Pons (tissue), 1 donor: Measurements from ENCODE around the gene ZNF140.

ENCODE experiments used
- DNase-seq: peaks from one replicate; pipeline ENCODE4 v3.0.0-alpha.2; 2016; ENCODE audit warnings: low spot score

The ZNF140 gene

GRCh38 chr12:133130038-133130807, 49.5 kb downstream of the ZNF140 start, which contains the start of the genes ZNF10 and ZNF891:
TSS of gene ZNF10 (plus strand) at chr12:133130627. CDS start at chr12:133144493, 13,866 bp downstream.
TSS of gene ZNF891 (minus strand) at chr12:133130274. CDS start at chr12:133121918, 8,356 bp downstream.
- peak; percentile 89 for DNase-seq

GRCh38 chr12:133130808-133131128, 50.0 kb downstream of the ZNF140 start:
- no peak for DNase-seq

GRCh38 chr12:133135747-133136146, 55.0 kb downstream of the ZNF140 start:
- no peak for DNase-seq

GRCh38 chr12:133145981-133146380, 65.3 kb downstream of the ZNF140 start:
- DNase-seq, result no peak

GRCh38 chr12:133156125-133156690, 75.5 kb downstream of the ZNF140 start:
- no peak for DNase-seq
